Mesenteric fat pad (tissue), 1 donor: Measurements from ENCODE around the gene DTL. TPM values are rescaled to one million over a fixed set of nuclear protein-coding genes. Genes with fewer than 3 reads are reported as not detected.

ENCODE experiments used
- DNase-seq: peaks from one replicate; pipeline ENCODE4 v3.0.0-alpha.2; 2020; ENCODE audit warnings: low spot score
- microRNA-seq: library from miRNA; unstranded; fragments of <30 nt; microRNA quantifications from one replicate; pipeline ENCODE4 v1.2.0, GENCODE V29; 2020; ENCODE audit warnings: borderline number of aligned reads
- total RNA-seq: library from RNA; stranded (reverse); fragmentation: NEBNext Ultra II Directional; extraction: Animal tissue kit (Norgen Biotek cat#: 25700); gene quantifications from one replicate; pipeline ENCODE4 v1.2.1, GENCODE V29; 2021
- donor health status: DM: yes; HTN: yes; CAD: no.

DTL gene
- total RNA-seq, 1 donor from 2014 or later = 0.16 TPM

DNA sequence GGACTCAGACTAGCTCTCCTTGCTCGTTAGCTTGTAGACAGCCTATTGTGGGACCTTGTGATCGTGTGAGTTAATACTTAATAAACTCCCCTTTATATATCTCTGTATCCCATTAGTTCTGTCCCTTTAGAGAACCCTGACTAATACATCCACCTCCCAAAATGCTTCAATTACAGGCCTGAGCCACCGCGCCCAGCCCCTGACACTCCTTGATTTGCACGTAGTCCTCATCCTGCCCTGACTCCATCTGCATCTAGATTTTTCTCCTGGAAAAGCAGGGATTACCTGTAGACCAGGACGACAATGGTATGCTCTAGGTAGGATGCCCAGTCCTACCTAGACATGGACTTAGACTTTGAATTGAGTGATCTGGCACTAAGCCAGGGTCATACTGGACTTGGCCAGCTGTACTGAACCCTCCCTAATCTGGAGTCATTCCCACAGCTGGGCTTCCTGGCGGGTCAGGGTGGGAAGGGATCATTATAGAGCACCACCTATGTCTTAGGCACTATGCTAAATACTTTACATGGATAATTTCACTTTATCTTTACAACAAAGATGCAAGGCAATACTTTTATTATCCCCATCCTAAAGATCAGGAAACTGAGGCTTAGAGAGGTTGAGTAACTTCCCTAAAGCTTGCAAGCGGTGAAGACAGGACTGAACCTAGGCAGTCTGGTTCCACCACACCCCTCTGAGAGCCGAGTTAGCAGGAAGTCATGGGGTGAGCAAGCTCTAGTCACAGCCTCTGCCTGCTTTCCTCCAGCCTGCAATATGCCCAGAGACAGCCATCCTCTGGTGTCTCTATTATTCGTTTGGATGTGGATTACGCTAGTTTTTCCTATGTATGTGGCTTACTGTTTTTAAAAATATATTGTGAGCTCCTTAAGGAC is 89.4 kb downstream of the DTL start:
- no peak for DNase-seq

DNA sequence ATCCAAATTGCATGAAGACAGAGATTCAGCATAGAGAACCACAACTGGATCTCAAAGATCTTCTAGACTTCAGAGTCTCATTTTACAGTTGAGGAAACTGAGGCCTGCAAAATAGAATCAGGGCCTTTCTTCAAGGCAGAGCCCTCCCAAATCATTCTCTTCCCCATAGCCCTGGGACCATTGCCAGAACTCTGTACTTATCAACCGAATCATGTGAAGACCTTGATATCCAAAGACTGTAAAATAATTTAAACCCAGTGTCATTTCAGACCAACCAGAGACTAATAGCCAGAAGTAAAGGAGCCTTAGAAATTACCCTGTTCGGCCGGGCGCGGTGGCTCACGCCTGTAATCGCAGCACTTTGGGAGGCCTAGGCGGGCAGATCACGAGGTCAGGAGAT is 90.1 kb downstream of the DTL start:
- no peak for DNase-seq

DNA sequence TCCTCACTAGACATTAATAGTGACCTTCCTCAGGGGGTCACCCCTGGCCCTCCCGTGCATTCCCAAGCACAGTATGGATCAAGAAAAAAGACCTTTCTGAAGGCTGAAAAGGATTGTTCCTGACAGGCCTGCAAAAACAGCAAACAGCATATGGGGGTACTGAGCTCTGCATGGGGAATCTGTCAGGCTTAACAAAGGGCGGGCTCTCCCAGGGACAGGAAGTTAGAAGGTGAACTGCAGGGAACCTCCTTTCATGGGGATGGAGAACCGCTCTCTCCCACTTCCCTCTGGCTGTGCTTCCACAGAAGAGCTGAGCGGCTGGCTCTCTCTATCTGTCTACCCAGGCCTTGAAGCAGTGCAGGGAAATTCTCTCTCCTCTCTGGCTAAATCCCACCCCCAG is 91.7 kb downstream of the DTL start:
- DNase-seq = no peak

DNA sequence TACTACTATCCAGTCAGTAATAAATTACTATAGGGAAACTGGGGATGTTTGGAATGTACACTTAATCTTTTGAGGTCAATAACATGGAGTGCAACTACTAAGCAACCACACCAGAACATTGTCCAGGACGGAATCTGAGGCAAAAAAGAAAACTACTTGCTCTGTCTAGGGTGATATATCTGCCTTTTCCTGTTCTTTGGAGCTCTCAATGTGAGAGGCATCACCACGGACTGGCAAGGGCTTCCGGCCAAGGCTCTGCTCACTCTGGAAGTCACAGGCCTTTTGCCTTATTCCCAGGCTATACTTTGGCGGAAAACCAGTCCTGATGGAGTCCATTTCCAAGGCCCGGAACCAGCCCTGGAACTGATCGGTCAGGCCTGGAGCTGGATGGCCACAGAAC is 94.2 kb downstream of the DTL start:
- DNase-seq = no peak

DNA sequence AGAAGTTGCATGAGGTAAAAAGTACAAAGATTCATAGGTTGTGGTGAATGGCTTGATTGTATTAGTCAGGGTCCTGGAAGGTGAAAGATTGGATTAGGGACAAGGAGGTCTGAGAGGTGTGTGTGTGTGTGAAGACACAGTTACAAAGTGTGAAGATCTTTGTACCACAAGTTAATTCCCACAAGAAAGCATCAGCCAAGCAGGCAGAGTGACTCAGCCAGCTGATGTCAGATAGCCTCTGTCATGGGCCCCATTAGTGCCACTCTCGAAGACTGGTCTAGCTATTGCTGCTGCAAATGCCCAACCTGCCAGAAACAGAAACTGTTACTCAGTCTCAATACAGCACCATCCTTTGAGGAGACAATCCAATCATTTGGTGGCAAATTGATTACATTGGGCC is 96.5 kb downstream of the DTL start:
- no peak for DNase-seq

DNA sequence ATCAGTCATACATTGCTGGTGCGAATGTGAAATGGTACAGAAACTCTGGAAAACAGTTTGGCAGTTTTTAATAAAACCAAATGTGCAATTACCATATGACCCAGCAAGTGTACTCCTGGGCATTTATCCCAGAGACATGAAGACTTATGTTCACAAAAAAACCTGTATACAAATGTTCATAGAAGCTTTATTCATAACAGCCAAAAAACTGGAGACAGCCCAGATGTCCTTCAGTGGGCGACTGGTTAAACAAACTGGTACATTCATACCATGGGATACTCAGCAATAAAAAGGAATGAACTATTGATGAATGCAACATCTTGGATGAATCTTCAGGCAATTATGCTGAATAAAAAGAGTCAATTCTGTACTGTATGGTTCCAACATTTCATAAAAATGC is 97.8 kb downstream of the DTL start:
- DNase-seq = no peak

DNA sequence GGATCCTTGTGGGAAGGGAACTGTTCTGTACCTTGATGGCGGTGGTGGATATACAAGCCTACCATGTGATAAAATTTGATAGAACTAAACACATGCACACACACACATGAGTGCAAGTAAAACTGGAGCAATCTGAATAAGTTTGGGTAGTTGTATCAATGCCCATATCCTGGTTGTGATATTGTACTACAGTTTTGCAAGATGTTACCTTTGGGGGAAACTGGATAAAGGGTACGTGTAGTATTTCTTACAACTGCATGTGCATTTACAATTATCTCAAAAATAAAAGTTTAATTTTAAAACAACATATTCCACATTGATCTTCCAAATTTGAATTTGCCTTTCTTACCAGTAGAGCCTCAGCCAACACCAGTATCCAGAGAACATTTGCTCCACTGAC is 99.6 kb downstream of the DTL start:
- DNase-seq = no peak

DNA sequence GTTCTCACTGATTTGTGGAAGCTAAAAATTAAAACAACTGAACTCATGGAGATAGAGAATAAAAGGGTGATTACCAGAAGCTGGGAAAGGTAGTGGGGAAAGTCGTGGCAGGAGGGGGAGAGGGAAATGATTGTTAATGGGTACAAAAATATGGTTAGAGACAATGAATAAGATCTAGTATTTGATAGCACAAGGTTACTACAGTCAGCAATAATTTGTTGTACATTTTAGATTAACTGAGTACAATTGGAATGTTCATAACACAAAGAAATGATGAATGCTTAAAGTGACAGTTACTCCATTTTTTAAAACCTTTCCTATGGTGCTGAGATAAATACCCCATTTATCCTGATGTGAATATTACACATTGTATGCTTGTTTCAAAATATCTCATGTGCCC is 102.3 kb downstream of the DTL start:
- no peak for DNase-seq

DNA sequence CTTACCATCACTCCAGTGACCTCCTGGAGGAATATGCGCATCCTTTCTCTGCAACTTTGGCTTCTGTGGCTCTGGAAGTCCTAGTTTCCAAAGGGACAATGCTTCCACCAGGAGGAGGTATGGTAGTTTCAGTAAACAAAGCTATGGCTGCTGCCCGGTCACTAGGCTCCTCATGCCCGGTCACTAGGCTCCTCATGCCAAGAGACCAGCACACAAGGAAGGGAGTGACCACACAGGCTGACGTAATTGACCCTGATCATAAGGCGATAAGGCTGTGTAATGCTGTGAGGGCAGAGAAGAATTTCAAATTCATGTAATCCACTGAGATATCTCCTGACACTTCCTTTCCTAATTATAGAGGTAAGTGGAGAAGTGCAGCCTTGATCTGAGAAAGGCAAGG is 102.9 kb downstream of the DTL start:
- no peak for DNase-seq

DNA sequence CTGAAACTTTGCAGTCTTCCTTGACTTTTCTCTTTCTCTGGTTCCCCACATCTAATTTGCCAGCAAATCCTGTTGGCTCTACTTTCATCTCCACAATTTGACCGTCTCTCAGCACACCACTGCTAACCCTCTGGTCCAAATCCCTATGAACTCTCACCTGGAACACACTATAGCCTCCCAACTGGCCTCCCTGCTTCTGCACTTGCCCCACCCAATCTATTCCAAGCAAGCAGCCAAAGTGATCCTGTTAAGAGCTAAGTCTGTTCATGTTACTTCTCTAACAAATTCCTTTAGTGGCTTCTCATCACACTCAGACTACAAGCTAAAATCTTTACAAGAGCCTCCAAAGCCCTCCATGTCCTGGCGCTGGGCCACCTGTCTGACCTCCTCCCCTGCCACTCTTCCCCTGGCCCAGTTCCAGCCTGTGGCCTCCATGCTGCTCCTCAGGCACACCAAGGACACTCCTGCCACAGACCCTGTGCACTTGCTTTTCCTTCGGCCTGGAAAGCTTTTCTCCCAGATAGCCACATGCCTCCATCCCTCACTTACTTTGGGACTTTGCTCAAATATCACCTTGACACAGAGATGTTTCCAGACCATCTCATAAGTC is 104.1 kb downstream of the DTL start:
- DNase-seq = no peak

DNA sequence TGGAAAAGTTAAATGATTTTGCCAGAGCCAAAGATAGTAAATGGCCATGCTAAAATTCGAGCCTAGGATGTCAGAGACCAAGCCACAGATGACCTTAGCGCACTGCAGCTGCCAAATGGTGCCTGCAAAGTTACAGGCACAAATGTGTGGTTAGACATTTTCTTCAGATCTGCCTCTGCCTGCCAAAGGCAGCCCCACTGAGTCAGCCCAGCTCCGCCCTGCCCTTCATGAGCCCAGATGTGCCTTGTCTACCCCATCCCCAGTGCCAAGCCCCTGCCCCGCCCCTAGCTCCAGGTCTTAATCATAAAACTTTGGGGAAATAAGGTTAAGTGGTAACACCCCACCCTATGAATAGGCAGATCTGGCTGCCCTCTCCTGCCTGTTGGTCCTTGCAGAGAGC is 105.9 kb downstream of the DTL start:
- no peak for DNase-seq

DNA sequence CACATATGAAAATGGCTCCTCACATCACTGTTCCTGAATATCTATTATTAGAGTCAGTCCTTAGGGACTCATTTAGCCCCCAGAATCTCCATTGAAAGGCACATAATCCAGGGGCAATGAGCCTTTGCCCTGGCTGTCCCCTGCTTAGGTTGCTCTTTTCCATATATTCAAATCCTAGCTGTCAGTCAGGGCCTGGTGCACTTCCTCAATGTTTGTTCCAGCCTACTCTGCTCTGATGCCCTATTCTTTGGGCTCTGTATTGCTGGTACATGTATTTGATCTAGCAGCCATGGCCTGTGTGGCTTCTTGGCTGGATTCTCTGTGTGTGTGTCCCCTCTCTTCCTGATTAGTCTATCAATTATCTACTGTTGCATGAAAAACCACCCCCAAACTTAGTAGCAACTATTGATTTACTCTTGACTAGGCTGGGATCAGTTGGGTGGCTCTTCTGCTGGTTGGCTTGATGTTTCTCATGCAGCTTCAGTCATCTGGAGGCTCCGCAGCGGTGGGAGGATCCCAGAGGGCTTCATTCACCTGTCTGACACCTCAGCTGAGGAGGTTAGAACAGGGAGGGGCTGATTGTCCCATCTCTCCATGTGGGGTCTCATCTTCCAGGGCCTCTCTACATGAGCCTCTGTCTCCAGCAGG is 107.5 kb downstream of the DTL start:
- no peak for DNase-seq

DNA sequence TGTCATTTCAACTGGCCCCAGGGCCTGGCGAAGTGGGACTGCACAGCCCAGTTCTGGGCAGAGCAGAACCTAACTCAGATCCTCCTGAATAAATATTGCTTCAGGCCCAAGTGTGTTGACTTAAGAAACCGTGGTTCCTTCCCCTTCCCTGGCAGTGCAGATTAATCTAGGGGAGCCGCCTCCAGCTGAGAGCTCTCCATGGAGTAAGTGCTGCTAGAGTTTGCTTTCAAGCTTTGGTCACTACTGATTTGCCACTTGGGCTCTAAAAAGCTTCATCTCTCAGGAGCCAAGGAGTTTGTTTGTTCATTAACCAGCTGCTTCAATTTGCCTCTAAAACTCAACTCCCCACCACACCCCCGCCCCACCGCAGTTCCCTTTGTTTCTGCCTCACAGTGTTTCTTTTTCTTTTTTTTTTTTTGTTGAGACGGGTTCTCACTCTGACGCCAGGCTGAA is 112.1 kb downstream of the DTL start:
- no peak for DNase-seq

DNA sequence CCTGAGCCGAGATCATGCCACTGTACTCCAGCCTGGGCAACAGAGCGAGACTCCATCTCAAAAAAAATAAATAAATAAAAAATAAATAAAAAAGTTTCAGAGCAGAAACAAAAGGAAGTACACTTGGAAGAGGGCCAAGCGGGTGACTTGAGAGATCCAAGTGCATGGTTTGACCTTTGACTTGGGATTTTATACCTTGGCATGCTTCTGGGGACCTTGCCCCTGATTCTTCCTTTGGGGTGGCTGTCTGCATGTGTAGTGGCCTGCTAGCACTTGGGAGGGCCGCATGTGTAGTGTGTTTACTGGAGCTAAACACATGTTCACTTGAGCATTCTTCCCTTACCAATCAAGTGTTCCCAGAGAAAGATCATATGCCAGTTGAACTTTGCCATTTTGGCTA is 114.0 kb downstream of the DTL start:
- DNase-seq = no peak

DNA sequence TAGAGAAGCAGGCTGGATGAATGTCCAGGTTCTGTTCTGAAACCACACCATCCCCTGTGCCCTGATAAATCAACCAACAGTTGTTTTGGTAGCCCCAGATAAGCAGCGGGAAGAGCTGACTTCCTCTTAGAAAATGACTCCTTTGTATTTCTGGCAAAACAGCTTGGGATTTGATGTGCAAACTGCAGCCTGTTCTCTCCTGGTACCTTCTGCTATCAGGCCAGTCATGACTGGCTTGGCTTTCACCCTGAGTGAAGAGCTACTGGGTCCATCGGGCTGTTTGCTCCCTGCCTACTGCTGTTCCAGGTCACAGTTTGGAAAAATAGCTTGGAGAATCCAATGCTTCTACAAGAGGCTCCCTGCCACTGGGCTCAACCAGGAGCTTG is 116.8 kb downstream of the DTL start:
- no peak for DNase-seq

DNA sequence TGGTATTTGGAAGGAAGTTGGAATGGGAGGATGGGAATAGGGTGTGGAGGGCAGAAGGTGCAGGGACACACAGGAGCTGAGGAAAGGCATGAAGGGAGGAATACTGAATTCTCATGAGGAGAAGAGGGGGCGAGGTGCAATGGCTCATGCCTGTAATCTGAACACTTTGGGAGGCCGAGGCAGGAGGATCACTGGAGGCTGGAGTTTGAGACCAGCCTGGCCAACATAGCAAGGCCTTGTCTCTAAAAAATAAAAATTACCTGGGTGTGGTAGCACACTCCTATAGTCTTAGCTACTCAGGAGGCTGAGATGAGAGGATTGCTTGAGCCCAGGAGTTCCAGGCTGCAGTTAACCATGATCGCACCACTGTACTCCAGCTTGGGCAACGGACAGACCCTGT is 117.3 kb downstream of the DTL start:
- DNase-seq = no peak

DNA sequence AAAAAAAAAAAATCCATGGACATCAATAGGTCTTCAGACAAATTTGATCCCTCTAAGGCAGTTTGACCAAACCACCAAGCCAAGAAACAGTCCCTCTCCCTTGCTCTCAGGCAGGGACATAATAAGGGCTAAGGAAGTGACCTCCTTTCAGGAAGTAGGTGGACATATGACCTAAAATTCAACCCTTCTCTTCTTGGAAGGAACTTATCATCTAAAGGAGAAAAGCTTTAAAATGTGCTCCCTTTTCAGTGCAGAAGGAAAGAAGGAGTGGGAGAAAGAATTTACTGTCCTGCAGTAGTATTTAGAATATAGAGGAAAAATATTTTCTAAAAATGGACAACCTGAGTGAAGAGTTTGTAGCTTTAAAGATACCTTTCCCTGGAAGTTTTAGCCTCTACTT is 118.1 kb downstream of the DTL start:
- DNase-seq = no peak

Small RNA genes within 50 kb of the gene (microRNA-seq; reads per million reads assigned to microRNA genes)
- gene MIR3122 = not detected

Other genes starting within 250 kb of the DTL start
- 61.8 TPM for gene LPGAT1, start 205.0 kb upstream of the DTL start, total RNA-seq
- 8.4 TPM for gene INTS7, start 191 bp upstream of the DTL start, total RNA-seq
- gene PPP2R5A, start 249.7 kb downstream of the DTL start, total RNA-seq = 59.7 TPM